Ectodermal cell (in vitro differentiated cells): ENCODE data around the gene AK4.

ENCODE experiments used
- H3K27ac ChIP-seq: 2 replicates; pipeline ENCODE4 v1.7.0; 2013; ENCODE audit warnings: mild to moderate bottlenecking, low read depth, low read length; ENCODE audit not compliant: insufficient read depth, poor library complexity, severe bottlenecking
- H3K27me3 ChIP-seq: 2 replicates; pipeline ENCODE4 v1.7.0; 2013; ENCODE audit warnings: mild to moderate bottlenecking, low read length; ENCODE audit not compliant: insufficient read depth, control insufficient read depth, poor library complexity, severe bottlenecking
- H3K36me3 ChIP-seq: one replicate; pipeline ENCODE4 v1.7.0; 2013; ENCODE audit warnings: low read length; ENCODE audit not compliant: control insufficient read depth, insufficient read depth
- H3K4me1 ChIP-seq: one replicate; pipeline ENCODE4 v1.7.0; 2013; ENCODE audit warnings: low read length; ENCODE audit not compliant: control insufficient read depth, insufficient read depth
- H3K4me3 ChIP-seq: 2 replicates; pipeline ENCODE4 v1.7.0; 2013; ENCODE audit warnings: low read depth, low read length, control low read depth; ENCODE audit not compliant: insufficient read depth
- H3K9me3 ChIP-seq: 2 replicates; pipeline ENCODE4 v1.7.0; 2013; ENCODE audit warnings: mild to moderate bottlenecking, low read length, moderate library complexity; ENCODE audit not compliant: control insufficient read depth
- WGBS, 2 experiments: methylation state at CpG; one replicate each; pipeline ENCODE4 v1.1.7; 2013; ENCODE audit warnings: missing lambda C conversion rate in 2 of 2; 5-methylcytosine and 5-hydroxymethylcytosine counted together

The AK4 gene

GRCh38 chr1:65260851-65261473, 113.0 kb downstream of the AK4 start:
- WGBS, 2 experiments, result 82 to 88% methylated on average over 4 of the region's 4 CpGs
- no peak overlapping the region for H3K27ac ChIP-seq
- no peak overlapping the region for H3K4me3 ChIP-seq
- peaks cover 3% of the 10 kb centered on the region for H3K4me1 ChIP-seq
- no peaks in the 10 kb centered on the region for H3K9me3 ChIP-seq
- H3K36me3 ChIP-seq, result no peaks in the 10 kb centered on the region
- peaks cover 3% of the 10 kb centered on the region for H3K27me3 ChIP-seq

GRCh38 chr1:65263286-65263685, 115.3 kb downstream of the AK4 start:
- peaks cover 3% of the 10 kb centered on the region for H3K4me1 ChIP-seq
- H3K9me3 ChIP-seq, result no peaks in the 10 kb centered on the region
- H3K27me3 ChIP-seq, result peaks cover 10% of the 10 kb centered on the region
- WGBS, 2 experiments, result 91 to 100% methylated on average over 1 of the region's 1 CpG
- H3K4me3 ChIP-seq, result no peak overlapping the region
- no peaks in the 10 kb centered on the region for H3K36me3 ChIP-seq
- no peak overlapping the region for H3K27ac ChIP-seq

GRCh38 chr1:65264197-65264929, 116.4 kb downstream of the AK4 start:
- Histone ChIP-seq H3K9me3 (no peaks in the 10 kb centered on the region), H3K4me3 (peak overlapping the region; percentile 34), H3K27ac (no peak overlapping the region), H3K27me3 (peaks cover 10% of the 10 kb centered on the region), H3K4me1 (peaks cover 3% of the 10 kb centered on the region), H3K36me3 (no peaks in the 10 kb centered on the region)
- 10 to 12% methylated on average over 15 of the region's 15 CpGs for WGBS, 2 experiments

- WGBS, 2 experiments, result 1 to 3% methylated on average over 6 to 7 of the region's 7 CpGs
Observed at GRCh38 chr1:65265296-65265650, 117.3 kb downstream of the AK4 start.

DNA sequence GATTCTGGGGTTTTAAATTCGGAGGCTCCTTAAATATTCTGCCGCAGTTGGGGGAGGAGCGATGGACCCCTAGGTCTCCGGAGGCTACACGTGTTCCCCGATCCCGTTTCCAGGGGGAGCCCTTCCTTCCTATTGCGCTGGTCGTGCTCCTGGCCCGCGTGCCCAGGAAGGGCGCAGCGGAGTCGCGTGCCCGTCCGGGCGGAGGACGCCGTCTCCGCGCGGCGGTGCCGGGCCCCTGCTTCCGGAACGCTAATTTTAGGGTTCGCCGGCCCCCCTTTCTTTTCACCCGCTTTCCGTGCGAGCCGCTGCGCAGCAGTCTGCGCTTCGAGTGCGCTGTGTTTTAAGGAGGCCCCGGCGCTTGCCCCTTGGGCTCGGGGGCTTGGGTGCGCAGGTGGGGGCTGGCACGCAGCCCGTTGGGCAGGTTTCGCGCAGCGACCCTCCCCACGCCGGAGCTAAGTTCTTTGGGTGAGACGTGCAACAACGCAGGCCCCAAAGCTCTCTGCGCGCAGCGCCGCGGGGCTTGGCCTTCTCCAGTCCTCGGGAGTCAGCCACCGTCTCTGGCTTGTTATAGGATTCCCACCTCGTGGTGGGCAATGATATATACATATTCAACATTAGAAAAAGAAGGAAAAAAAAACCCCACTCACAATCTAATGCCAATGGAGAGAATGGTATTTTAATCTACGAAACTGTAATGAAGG, 117.8 kb downstream of the AK4 start:
- Histone ChIP-seq H3K27me3 (peaks cover 10% of the 10 kb centered on the region), H3K4me1 (peaks cover 3% of the 10 kb centered on the region), H3K9me3 (no peaks in the 10 kb centered on the region), H3K27ac (no peak overlapping the region), H3K36me3 (no peaks in the 10 kb centered on the region), H3K4me3 (peak overlapping the region; percentile 57)
- WGBS, 2 experiments, result 1% methylated on average over 56 to 58 of the region's 59 CpGs

More at GRCh38 chr1:65265296-65265650, 117.3 kb downstream of the AK4 start:
- H3K9me3 ChIP-seq, result no peaks in the 10 kb centered on the region
- H3K4me1 ChIP-seq, result peaks cover 3% of the 10 kb centered on the region
- H3K36me3 ChIP-seq, result no peaks in the 10 kb centered on the region
- H3K4me3 ChIP-seq, result peak overlapping the region; percentile 57
- H3K27ac ChIP-seq, result no peak overlapping the region
- peaks cover 10% of the 10 kb centered on the region for H3K27me3 ChIP-seq

DNA sequence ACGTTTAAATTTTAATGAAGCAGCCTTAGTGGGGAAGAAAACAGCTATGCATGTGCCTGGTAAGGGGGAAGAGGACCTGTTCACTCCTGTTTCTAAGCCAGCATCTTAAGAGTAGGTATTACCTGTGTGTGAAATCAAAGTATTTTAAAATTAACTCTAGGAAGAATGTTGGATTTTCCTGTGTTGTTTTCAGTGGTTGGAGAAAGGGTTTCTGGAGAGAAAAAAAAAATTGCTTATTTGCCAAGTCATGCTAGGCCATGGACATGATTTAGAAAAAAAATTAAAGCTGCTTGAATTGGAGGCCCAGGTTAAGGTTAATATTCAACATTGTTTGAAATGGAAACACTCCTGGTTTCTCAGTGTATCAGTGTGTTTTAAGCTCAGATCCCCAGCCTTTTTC, 118.5 kb downstream of the AK4 start:
- peaks cover 3% of the 10 kb centered on the region for H3K4me1 ChIP-seq
- no peaks in the 10 kb centered on the region for H3K9me3 ChIP-seq
- no peak overlapping the region for H3K27ac ChIP-seq
- H3K4me3 ChIP-seq, result no peak overlapping the region
- H3K36me3 ChIP-seq, result no peaks in the 10 kb centered on the region
- peaks cover 10% of the 10 kb centered on the region for H3K27me3 ChIP-seq
- 5 to 18% methylated on average over 1 of the region's 1 CpG for WGBS, 2 experiments

DNA sequence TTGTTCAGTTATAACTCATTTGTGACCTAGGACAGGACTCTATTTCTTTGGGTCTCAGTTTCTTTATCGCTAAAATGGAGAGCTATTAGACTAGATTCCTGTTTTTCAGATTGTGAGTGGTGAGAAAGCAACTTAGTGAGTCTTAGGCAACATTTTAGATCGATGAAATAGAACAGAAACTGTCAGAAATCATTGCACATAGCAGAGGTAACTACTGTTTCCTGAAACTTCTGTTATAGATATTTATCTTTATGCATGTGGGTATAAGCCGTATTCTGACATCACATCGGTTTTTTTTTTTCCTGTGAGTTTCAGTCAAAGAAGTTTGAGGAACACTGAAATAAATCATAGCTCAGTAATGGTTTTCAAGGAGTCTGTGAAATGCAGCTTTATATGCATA, 119.3 kb downstream of the AK4 start:
- WGBS, 2 experiments, result 96 to 100% methylated on average over 3 to 4 of the region's 4 CpGs
- H3K9me3 ChIP-seq, result no peaks in the 10 kb centered on the region
- no peaks in the 10 kb centered on the region for H3K36me3 ChIP-seq
- H3K27ac ChIP-seq, result no peak overlapping the region
- H3K4me3 ChIP-seq, result no peak overlapping the region
- peaks cover 10% of the 10 kb centered on the region for H3K27me3 ChIP-seq
- peaks cover 3% of the 10 kb centered on the region for H3K4me1 ChIP-seq

DNA sequence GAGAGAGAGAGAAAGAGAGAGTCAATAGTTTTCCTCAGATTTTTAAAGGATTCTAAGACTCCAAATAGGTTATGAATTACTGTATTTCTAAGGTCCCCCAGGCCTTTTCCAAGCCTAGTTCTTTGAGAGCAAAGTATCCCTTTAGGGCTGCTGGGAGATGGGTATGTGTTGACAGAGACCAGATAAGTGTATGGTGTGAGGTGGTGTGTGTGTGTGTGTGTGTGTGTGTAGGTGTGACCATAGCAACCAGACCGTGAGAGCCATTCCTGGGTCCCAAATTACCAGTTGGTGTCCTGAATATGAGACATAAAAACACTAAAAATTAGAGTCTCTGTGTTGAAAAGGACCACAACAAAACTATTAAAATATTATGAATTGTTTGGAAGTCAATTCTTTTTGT, 119.7 kb downstream of the AK4 start:
- WGBS, 2 experiments, result 25 to 50% methylated on average over 1 of the region's 1 CpG
- no peaks in the 10 kb centered on the region for H3K36me3 ChIP-seq
- H3K4me3 ChIP-seq, result no peak overlapping the region
- no peak overlapping the region for H3K27ac ChIP-seq
- H3K4me1 ChIP-seq, result peaks cover 3% of the 10 kb centered on the region
- H3K9me3 ChIP-seq, result no peaks in the 10 kb centered on the region
- peaks cover 10% of the 10 kb centered on the region for H3K27me3 ChIP-seq

GRCh38 chr1:65269612-65270011, 121.6 kb downstream of the AK4 start:
- no peaks in the 10 kb centered on the region for H3K36me3 ChIP-seq
- peaks cover 10% of the 10 kb centered on the region for H3K27me3 ChIP-seq
- H3K27ac ChIP-seq, result no peak overlapping the region
- no peaks in the 10 kb centered on the region for H3K9me3 ChIP-seq
- WGBS, 2 experiments, result 94 to 98% methylated on average over 2 of the region's 2 CpGs
- peaks cover 3% of the 10 kb centered on the region for H3K4me1 ChIP-seq
- no peak overlapping the region for H3K4me3 ChIP-seq

- no peak overlapping the region for H3K4me3 ChIP-seq
- H3K4me1 ChIP-seq, result peaks cover 41% of the 10 kb centered on the region
- 17 to 37% methylated on average over 1 of the region's 1 CpG for WGBS, 2 experiments
- H3K36me3 ChIP-seq, result no peaks in the 10 kb centered on the region
- H3K27me3 ChIP-seq, result no peaks in the 10 kb centered on the region
- peak overlapping the region; percentile 1 for H3K27ac ChIP-seq
- no peaks in the 10 kb centered on the region for H3K9me3 ChIP-seq
Observed at GRCh38 chr1:65276197-65276939, 128.4 kb downstream of the AK4 start.
